Activated T-cell treated with anti-CD3 and anti-CD28 coated beads, Interleukin-2, amount 50 U/mL, for 72 hours (primary cell): ENCODE measurements around the gene GARIN6. TPM values are rescaled to one million over a fixed set of nuclear protein-coding genes. Genes with fewer than 3 reads are reported as not detected.
A peak's percentile ranks its signal among the peaks of the same experiment; 100 is the strongest.
"Not testable (repeated sequence)": the region's sequence is repeated elsewhere in the genome, so short reads cannot be mapped to it uniquely, and the experiment has no call there.

Source experiments
- ATAC-seq, 2 donors: fragments of 150-1000 bp; cut with Tn5 transposase; replicated peaks in 1 of 2; 2 replicates each; pipeline ENCODE4 v1.10.0; 2021; ENCODE audit warnings: moderate library complexity in 2 of 2, mild to moderate bottlenecking in 1 of 2
- DNase-seq, 2 donors: peaks; one replicate each; pipeline ENCODE4 v3.0.0; 2021 to 2022; ENCODE audit warnings: mixed read lengths in 1 of 2
- H3K27ac Mint-ChIP-seq: one replicate; pipeline ENCODE4 v1.8.0; 2022; ENCODE audit warnings: mild to moderate bottlenecking, moderate library complexity, mixed read lengths
- H3K27me3 Mint-ChIP-seq: one replicate; pipeline ENCODE4 v1.8.0; 2022; ENCODE audit warnings: low read depth, mixed read lengths
- H3K36me3 Mint-ChIP-seq, 2 donors: one replicate each; pipeline ENCODE4 v1.8.0; 2022; ENCODE audit warnings: mixed read lengths in 2 of 2, mild to moderate bottlenecking in 1 of 2; ENCODE audit not compliant: insufficient read depth in 2 of 2
- H3K4me1 Mint-ChIP-seq: one replicate; pipeline ENCODE4 v1.8.0; 2022; ENCODE audit warnings: low read depth, mixed read lengths
- H3K4me3 Mint-ChIP-seq, 2 donors: one replicate each; pipeline ENCODE4 v1.8.0; 2022; ENCODE audit warnings: mild to moderate bottlenecking in 2 of 2, mixed read lengths in 2 of 2, moderate library complexity in 2 of 2
- H3K9me3 Mint-ChIP-seq, 2 donors: one replicate each; pipeline ENCODE4 v1.8.0; 2022; ENCODE audit warnings: mixed read lengths in 2 of 2
- total RNA-seq, 2 donors: library from RNA; stranded (reverse); gene quantifications; one replicate each; pipeline ENCODE4 v1.2.3, GENCODE V29; 2022

GARIN6 gene
- total RNA-seq, result not detected

DNA sequence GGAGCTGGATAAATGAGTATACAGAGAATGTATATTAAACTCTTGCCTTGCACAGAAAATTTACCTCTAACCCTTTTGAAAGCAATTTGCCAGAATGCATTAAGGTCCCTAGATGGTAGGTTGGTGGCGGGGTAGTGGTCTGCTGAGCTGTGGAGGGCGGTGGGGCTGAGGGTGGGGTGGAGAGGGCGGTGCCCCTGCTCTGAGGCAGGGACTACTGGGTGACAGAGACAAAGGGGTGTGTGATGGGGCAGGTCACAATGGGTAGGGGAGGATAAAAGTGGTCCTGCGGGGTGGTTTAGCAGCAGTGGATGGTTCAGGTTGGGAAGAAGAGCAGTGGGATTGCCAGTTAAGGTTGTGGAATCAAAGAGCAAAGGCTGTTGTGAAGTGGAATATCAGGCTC is at the start of gene GARIN6:
TSS of gene GARIN6 (plus strand) at position 301 of the 400 bp plus-strand sequence. CDS start 422 bp downstream, outside the sequence.
- H3K27ac Mint-ChIP-seq, result no peak within 1 kb of the TSS
- ATAC-seq, result no peak
- H3K27me3 Mint-ChIP-seq, result no peaks in the 10 kb centered on the region
- H3K4me3 Mint-ChIP-seq, result no peak within 1 kb of the TSS
- no peak for DNase-seq
- no peaks in the 10 kb centered on the region for H3K4me1 Mint-ChIP-seq
- no peaks in the 10 kb centered on the region for H3K36me3 Mint-ChIP-seq
- peaks cover 0 to 6% of the 10 kb centered on the region in 2 donors for H3K9me3 Mint-ChIP-seq

DNA sequence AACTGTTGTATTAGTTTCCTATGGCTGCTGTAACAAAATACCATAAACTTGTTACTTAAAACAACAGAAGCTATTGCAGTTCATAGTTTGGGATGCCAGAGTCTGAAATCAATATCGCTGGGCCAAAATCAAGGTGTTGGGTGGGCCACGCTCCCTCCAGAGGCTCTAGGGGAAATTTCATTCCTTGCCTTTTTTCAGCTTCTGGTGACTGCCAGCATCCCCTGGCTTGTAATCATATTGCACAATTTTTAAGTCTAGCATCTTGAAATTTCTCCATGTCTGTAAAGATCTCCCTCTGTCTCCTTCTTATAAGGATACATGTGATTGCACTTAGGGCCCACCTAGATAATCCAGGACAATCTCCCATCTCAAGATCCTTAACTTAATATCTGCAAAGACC is 48.8 kb upstream of the GARIN6 start:
- no peaks in the 10 kb centered on the region for H3K27me3 Mint-ChIP-seq
- ATAC-seq, result no peak
- H3K9me3 Mint-ChIP-seq, result peaks cover 2 to 4% of the 10 kb centered on the region in 2 donors
- no peak overlapping the region for H3K4me3 Mint-ChIP-seq
- no peaks in the 10 kb centered on the region for H3K36me3 Mint-ChIP-seq
- H3K27ac Mint-ChIP-seq, result no peak overlapping the region
- no peak for DNase-seq
- H3K4me1 Mint-ChIP-seq, result no peaks in the 10 kb centered on the region

- no peaks in the 10 kb centered on the region for H3K36me3 Mint-ChIP-seq
Measured at GRCh38 chr12:99600388-99600787, 47.2 kb upstream of the GARIN6 start.

GRCh38 chr12:99609455-99610181 is 37.9 kb upstream of the GARIN6 start:
- no peak overlapping the region for H3K4me3 Mint-ChIP-seq
- H3K36me3 Mint-ChIP-seq, result no peaks in the 10 kb centered on the region
- no peak for DNase-seq
- ATAC-seq, result no peak
- no peaks in the 10 kb centered on the region for H3K4me1 Mint-ChIP-seq
- H3K27ac Mint-ChIP-seq, result no peak overlapping the region
- peaks cover 0 to 1% of the 10 kb centered on the region in 2 donors for H3K9me3 Mint-ChIP-seq
- H3K27me3 Mint-ChIP-seq, result no peaks in the 10 kb centered on the region

More at GRCh38 chr12:99600388-99600787, 47.2 kb upstream of the GARIN6 start:
- Mint-ChIP-seq H3K4me1 (no peaks in the 10 kb centered on the region), H3K9me3 (peaks cover 2 to 4% of the 10 kb centered on the region in 2 donors), H3K27ac (no peak overlapping the region), H3K27me3 (no peaks in the 10 kb centered on the region), H3K4me3 (no peak overlapping the region)
- ATAC-seq (no peak), DNase-seq (no peak)

DNA sequence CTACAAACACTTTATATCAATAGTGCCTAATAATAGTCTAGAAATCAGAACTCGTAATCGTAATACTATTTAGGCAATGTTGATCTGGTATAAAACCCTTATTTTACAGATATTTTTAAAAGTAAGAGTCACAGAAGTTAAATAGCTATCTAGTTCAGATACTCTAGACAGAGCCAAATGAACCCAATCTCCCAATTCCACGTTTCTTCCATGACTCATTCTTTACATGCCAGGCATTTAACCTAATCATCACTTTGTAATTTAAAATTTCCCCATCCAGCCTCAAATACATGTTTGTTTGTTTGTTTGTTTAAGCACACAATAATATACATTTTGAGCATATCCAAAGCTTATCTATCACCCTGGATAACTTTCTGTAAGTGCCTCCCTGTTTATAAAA is 36.4 kb upstream of the GARIN6 start:
- Mint-ChIP-seq H3K4me1 (no peaks in the 10 kb centered on the region), H3K4me3 (no peak overlapping the region), H3K27ac (no peak overlapping the region), H3K36me3 (no peaks in the 10 kb centered on the region), H3K9me3 (peaks cover 1 to 5% of the 10 kb centered on the region in 2 donors), H3K27me3 (no peaks in the 10 kb centered on the region)
- no peak for ATAC-seq
- no peak for DNase-seq

- no peak overlapping the region for H3K27ac Mint-ChIP-seq
- ATAC-seq (no peak), DNase-seq (no peak)
- no peak overlapping the region for H3K4me3 Mint-ChIP-seq
- no peaks in the 10 kb centered on the region for H3K36me3 Mint-ChIP-seq
- H3K27me3 Mint-ChIP-seq, result no peaks in the 10 kb centered on the region
- H3K9me3 Mint-ChIP-seq, result peaks cover 1 to 5% of the 10 kb centered on the region in 2 donors
- H3K4me1 Mint-ChIP-seq, result no peaks in the 10 kb centered on the region
Measured at GRCh38 chr12:99611599-99611998, 36.0 kb upstream of the GARIN6 start.

GRCh38 chr12:99618657-99619056 is 28.9 kb upstream of the GARIN6 start:
- H3K9me3 Mint-ChIP-seq, result peaks cover 4 to 16% of the 10 kb centered on the region in 2 donors
- no peak for ATAC-seq
- H3K27ac Mint-ChIP-seq, result no peak overlapping the region
- no peaks in the 10 kb centered on the region for H3K36me3 Mint-ChIP-seq
- H3K27me3 Mint-ChIP-seq, result no peaks in the 10 kb centered on the region
- no peak for DNase-seq
- no peaks in the 10 kb centered on the region for H3K4me1 Mint-ChIP-seq
- no peak overlapping the region for H3K4me3 Mint-ChIP-seq

DNA sequence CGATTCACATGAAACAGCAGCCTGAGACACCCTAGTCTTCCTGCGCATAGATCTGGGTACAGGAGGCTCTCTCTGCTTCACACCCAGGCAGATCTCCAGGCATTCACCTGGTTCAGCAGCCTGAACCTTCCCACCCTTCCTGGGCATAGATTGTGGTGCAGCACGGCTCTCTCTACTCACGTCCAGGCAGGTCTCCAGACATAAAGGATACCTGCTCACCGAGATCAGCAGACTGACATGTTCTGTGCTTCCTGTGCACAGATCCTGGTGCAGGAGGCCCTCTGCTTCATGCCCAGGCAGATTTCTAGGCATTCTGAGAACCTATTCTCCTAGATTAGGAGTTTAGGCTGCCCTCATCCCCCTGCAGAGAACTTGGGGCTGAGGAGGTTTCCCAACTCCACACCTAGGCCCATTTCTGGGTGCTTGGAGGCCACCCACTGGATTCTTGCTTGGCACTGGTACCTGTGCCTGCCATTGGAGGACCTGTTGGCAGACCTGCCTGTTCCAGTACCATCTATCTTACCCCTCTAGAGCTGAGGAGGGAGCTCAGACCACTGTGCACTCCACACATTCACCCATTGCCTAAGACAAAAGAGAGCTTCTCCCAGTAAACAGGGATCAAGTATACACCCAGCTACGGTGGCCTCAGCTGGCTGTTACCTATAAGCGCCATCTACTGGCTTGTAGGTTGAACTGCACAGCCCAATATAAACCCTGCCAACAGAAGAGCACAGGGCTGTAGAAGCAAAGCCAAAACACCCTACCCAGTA is 28.0 kb upstream of the GARIN6 start:
- peak in 1 of 2 donors; percentile 27 for ATAC-seq
- Mint-ChIP-seq H3K27ac (no peak overlapping the region), H3K27me3 (no peaks in the 10 kb centered on the region)

GRCh38 chr12:99620159-99620479 is 27.4 kb upstream of the GARIN6 start:
- DNase-seq, result no peak
- no peaks in the 10 kb centered on the region for H3K27me3 Mint-ChIP-seq
- H3K4me1 Mint-ChIP-seq, result no peaks in the 10 kb centered on the region
- no peaks in the 10 kb centered on the region for H3K36me3 Mint-ChIP-seq
- H3K4me3 Mint-ChIP-seq, result no peak overlapping the region
- H3K9me3 Mint-ChIP-seq, result peaks cover 4 to 14% of the 10 kb centered on the region in 2 donors
- H3K27ac Mint-ChIP-seq, result no peak overlapping the region
- ATAC-seq, result no peak

More for the DNA sequence above, 28.0 kb upstream of the GARIN6 start:
- peaks cover 4 to 16% of the 10 kb centered on the region in 2 donors for H3K9me3 Mint-ChIP-seq
- no peaks in the 10 kb centered on the region for H3K4me1 Mint-ChIP-seq
- DNase-seq, result peak; percentile 0 to 2
- no peaks in the 10 kb centered on the region for H3K36me3 Mint-ChIP-seq
- no peak overlapping the region for H3K4me3 Mint-ChIP-seq

GRCh38 chr12:99624591-99624990 is 23.0 kb upstream of the GARIN6 start:
- not testable (repeated sequence) for H3K4me1 Mint-ChIP-seq, H3K27me3 Mint-ChIP-seq, H3K27ac Mint-ChIP-seq, H3K36me3 Mint-ChIP-seq, DNase-seq, H3K4me3 Mint-ChIP-seq, ATAC-seq, H3K9me3 Mint-ChIP-seq

GRCh38 chr12:99627459-99627858 is 20.1 kb upstream of the GARIN6 start:
- no peak overlapping the region for H3K4me3 Mint-ChIP-seq
- H3K9me3 Mint-ChIP-seq, result peaks cover 4 to 5% of the 10 kb centered on the region in 2 donors
- ATAC-seq (no peak), DNase-seq (no peak)
- no peaks in the 10 kb centered on the region for H3K4me1 Mint-ChIP-seq
- H3K27ac Mint-ChIP-seq, result no peak overlapping the region
- H3K36me3 Mint-ChIP-seq, result no peaks in the 10 kb centered on the region
- H3K27me3 Mint-ChIP-seq, result no peaks in the 10 kb centered on the region

DNA sequence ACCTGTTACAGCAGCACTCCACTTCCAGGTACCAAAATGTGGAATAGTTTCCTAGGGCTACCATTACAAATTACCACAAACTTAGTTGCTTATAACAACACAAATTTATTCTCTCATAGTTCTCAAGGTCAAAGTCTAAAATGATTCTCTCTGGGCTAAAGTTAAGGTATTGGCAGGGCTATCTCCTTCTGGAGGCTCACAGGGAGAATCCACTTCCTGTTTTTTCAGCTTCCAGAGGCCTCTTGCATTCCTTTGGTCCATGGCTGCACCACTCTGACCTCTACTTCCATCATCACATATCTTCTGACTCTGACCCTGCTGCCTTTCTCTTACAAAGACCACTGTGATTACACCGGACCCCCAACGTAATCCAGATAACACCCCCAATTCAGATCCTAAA is 2.9 kb upstream of the GARIN6 start:
- H3K4me1 Mint-ChIP-seq, result no peaks in the 10 kb centered on the region
- H3K27me3 Mint-ChIP-seq, result no peaks in the 10 kb centered on the region
- H3K36me3 Mint-ChIP-seq, result no peaks in the 10 kb centered on the region
- H3K4me3 Mint-ChIP-seq, result no peak overlapping the region
- no peak overlapping the region for H3K27ac Mint-ChIP-seq
- no peak for ATAC-seq
- H3K9me3 Mint-ChIP-seq, result peaks cover 0 to 6% of the 10 kb centered on the region in 2 donors
- DNase-seq, result no peak

- Mint-ChIP-seq H3K4me1 (no peaks in the 10 kb centered on the region), H3K27me3 (no peaks in the 10 kb centered on the region), H3K4me3 (no peak overlapping the region), H3K27ac (no peak overlapping the region), H3K9me3 (peaks cover 0 to 3% of the 10 kb centered on the region in 2 donors), H3K36me3 (no peaks in the 10 kb centered on the region)
- DNase-seq (no peak), ATAC-seq (no peak)
Measured at GRCh38 chr12:99648183-99648582, 630 bp downstream of the GARIN6 start.
